ENCODE results near the gene PRM2.
A peak's percentile ranks its signal among the peaks of the same experiment; 100 is the strongest.
"Not testable (repeated sequence)": the region's sequence is repeated elsewhere in the genome, so short reads cannot be mapped to it uniquely, and the experiment has no call there.

PRM2 gene

GRCh38 chr16:11289696-11290095 lies 13.4 kb upstream of the PRM2 start:
- DNase-seq (ENCODE audit: low read depth in 2 of 2), result not testable (repeated sequence)

GRCh38 chr16:11289202-11289601 lies 12.9 kb upstream of the PRM2 start:
- no peak for DNase-seq (ENCODE audit: low read depth in 2 of 2)

DNA sequence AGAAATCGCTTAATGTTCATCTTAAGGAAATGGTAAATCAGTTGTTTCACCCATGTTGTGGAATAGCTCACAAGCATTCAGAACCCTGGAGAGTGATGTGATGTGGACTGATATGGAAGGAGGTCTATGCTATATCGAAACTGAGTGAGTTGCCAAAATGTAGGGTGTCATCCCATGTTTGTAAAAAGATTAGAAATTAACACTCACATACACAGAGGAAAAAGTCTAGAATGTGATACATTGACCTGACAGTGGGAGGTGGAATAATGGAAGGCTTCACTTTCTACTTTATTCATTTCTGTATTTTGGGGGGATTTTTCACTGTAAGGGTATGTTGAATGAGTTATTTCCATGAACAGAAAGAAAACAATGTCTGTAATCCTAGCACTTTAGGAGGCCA lies 9.6 kb upstream of the PRM2 start:
- no peak for DNase-seq (ENCODE audit: low read depth in 2 of 2)

- no peak for DNase-seq (ENCODE audit: low read depth in 2 of 2)
Measured at GRCh38 chr16:11283820-11284248, 7.6 kb upstream of the PRM2 start.

- DNase-seq (ENCODE audit: low read depth in 2 of 2), result no peak
Measured at GRCh38 chr16:11280616-11281522, 4.6 kb upstream of the PRM2 start, which contains the start of gene PRM1. PRM1 (minus strand) TSS chr16:11281330; CDS start chr16:11281238, 92 bp downstream.

GRCh38 chr16:11278681-11279628 lies 2.7 kb upstream of the PRM2 start:
- DNase-seq (ENCODE audit: low read depth in 2 of 2), result no peak

DNA sequence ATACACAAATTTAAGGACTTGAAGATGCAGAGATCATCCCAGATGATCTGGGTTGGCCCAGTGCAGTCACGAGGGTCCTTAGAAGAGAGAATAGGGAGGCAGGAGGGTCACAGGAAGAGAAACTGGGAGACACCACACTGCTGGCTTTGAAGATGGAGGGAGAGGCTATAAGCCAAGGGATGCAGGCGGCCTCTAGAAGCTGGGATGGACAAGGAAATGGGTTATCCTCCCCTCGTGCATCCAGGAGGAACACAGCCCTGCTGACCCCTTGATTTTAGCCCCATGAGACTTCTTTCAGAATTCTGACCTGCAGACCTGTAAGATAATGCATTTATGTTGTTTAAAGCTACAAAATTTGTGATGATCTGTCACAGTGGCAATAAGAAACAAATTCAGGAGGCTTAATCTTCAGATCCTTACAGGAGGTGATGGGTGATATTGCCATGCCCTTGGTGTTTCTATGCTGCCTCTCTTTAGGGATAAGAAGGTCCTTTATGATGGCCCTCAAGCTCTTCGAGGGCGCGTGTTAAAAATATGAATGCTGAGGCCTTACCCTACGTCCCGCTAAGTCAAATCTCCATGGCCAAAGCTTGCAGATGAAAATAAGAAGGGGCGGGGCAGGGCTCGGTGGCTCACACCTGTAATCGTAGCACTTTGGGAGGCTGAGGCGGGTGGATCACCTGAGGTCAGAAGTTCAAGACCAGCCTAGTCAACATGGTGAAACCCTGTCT lies 1.5 kb upstream of the PRM2 start:
- DNase-seq (ENCODE audit: low read depth in 2 of 2), result no peak

- no peak for DNase-seq (ENCODE audit: low read depth in 2 of 2)
Measured at GRCh38 chr16:11276896-11277593, 765 bp upstream of the PRM2 start.

- DNase-seq (ENCODE audit: low read depth in 2 of 2), result no peak
Measured at GRCh38 chr16:11274964-11275363, 1.3 kb downstream of the PRM2 start.

DNA sequence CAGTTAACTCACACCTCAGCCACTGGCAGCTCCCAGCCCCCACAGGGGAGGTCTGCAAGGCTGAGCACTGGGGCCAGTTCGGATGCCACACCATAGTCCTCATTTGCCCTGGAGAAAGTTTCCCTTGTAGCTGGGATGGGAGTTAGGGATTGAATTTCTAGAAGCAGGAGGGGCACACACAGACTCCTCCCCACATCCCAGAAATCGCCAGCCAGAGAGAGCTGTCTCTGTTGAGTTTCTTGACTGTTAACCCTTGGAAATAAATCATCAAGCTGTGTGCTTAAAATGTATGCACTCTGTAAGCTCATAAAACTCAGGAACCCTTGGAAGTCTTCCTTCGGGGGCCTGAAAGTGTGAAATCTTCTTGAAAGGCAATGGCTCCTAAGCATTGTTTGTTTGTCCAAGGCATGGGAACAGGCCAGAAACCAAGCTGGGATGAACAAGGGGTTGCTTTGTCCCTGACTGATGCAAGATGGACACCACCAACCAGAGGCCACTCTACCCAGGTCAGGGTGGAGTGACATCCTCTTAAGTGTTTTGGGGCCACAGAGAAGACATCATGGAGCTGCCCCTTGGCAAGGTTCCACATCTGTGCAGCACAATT lies 2.5 kb downstream of the PRM2 start:
- DNase-seq (ENCODE audit: low read depth in 2 of 2), result no peak

- DNase-seq (ENCODE audit: low read depth in 2 of 2), result no peak
Measured at GRCh38 chr16:11272921-11273720, 3.2 kb downstream of the PRM2 start, which contains the start of gene PRM3. PRM3 (minus strand) TSS chr16:11273629; CDS start chr16:11273595, 34 bp downstream.

DNA sequence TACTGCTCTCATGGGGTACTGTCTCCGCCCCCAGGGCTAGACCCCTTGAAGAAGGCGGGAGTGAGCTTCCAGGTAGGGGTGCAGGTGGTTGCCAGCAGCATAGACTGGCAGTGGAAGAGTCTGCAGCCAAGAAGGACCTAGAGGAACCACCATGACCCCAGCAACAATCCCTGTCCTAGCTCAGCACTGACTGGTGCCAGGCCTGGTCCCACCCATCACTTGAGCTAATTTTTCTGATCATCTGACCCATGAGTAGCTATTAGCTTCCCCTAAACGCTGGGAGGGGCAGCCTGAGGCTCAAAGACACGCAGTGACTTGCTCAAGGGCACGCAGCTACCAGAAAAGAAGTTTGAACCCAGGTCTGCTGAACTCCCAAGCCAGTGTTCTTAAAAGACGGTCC lies 3.8 kb downstream of the PRM2 start:
- DNase-seq (ENCODE audit: low read depth in 2 of 2), result no peak

DNA sequence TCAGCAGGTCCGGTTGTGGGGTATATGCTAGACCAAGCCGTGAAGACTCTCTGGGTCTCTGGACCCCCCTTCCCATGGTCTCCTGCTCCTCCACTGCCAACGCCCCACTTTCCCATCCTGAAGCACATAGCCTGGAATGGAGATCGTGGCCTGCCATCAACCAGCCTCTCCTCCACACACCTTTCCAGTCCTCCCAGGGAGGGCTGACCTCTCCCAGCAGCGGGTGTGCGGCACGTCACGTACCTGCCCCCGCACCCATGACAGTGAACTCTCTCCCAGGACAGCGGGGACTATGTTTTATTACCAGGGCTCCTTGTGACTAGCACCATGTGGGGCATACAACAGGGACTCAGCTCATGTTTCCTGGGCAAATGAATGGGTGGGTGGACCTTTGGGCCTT lies 4.7 kb downstream of the PRM2 start:
- DNase-seq (ENCODE audit: low read depth in 2 of 2), result no peak

DNA sequence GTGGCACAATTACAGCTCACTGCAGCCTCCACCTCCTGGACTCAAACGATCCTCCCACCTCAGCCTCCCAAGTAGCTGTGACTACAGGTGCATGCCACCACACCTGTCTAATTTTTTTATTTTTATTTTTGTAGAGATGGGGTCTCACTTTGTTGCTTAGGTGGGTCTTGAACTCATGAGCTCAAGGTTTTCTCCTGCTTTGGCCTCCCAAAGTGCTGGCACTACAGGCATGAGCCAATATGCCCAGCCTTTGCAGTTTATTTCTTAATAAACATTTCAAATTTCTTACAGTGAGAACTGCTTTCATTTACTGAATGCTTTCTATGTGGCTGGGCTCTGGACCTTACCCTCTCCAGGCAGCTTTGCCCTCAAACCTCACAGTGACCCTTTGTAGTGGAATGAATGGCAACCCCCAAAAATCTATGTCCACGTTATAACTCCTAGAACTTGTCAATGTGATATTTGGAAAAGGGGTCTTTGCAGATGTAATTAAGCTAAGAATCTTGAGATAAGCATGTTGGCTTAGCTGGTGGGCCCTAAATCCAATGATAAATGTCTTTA lies 5.6 kb downstream of the PRM2 start:
- no peak for DNase-seq (ENCODE audit: low read depth in 2 of 2)

GRCh38 chr16:11268921-11269375 lies 7.3 kb downstream of the PRM2 start, which contains the start of gene TNP2:
TNP2 (minus strand) TSS chr16:11269325; CDS start chr16:11269262, 63 bp downstream.
- DNase-seq (ENCODE audit: low read depth in 2 of 2), result no peak

DNA sequence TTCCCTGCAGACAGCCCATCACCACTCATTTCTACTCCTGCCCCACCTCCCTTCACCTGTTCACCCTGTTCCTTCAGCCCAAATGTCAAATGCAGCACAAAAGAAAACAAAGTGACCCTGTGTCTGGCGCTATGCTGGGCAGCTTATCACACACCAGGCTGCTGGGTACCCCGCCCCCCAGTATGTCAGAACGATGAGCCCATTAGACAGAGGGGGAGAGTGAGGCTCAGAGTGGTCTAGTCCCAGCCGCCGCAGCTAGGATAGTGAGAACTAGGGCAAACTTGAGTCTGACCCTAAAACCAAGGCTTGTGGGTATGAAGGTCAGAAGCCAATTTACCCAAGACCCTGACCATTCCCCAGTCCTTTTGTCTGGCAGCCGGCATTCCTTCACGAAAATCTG lies 11.2 kb downstream of the PRM2 start:
- DNase-seq (ENCODE audit: low read depth in 2 of 2), result no peak

- DNase-seq (ENCODE audit: low read depth in 2 of 2), result no peak
Measured at GRCh38 chr16:11264155-11264832, 12.0 kb downstream of the PRM2 start.

DNA sequence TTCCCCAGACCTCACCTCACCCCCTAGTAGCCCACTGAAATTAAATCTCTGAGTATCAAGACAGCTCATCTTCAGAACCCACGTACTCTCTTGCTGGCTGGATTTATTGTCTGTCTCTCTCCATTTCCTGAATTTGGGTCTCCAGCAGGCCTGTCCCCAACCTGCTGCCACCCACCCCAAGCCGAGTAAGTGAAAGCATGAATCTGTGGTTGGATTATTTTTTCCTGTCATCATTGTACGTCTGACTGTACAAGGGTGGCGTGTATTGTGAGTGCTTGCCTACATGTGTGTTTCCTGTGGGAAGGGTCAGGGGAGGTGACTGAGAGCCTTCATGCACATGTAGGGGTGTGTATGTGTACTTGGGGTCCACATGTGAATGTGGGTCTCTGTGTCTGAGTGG lies 12.5 kb downstream of the PRM2 start:
- DNase-seq (ENCODE audit: low read depth in 2 of 2), result peak; percentile 25 to 39

GRCh38 chr16:11262915-11263314 lies 13.4 kb downstream of the PRM2 start:
- DNase-seq (ENCODE audit: low read depth in 2 of 2), result no peak

Measured in activated CD4-positive, alpha-beta T cell treated with anti-CD3 and anti-CD28 coated beads for 24 hours (primary cell).